HFFc6 (cell line): Measurements from ENCODE around the gene AURKA. TPM values are rescaled to one million over a fixed set of nuclear protein-coding genes. Genes with fewer than 3 reads are reported as not detected.
A peak's percentile ranks its signal among the peaks of the same experiment; 100 is the strongest.
"Not testable (repeated sequence)": the region's sequence is repeated elsewhere in the genome, so short reads cannot be mapped to it uniquely, and the experiment has no call there.

Source experiments
- DNase-seq: peaks from one replicate; pipeline ENCODE4 v3.0.0-alpha.2; 2018
- H3K27ac Mint-ChIP-seq: 2 replicates; pipeline ENCODE4 v1.8.0; 2020; ENCODE audit warnings: mild to moderate bottlenecking, mixed read lengths
- H3K27me3 Mint-ChIP-seq: 2 replicates; pipeline ENCODE4 v1.8.0; 2021; ENCODE audit warnings: mild to moderate bottlenecking, moderate library complexity, mixed read lengths; ENCODE audit not compliant: insufficient read depth
- H3K36me3 Mint-ChIP-seq: 2 replicates; pipeline ENCODE4 v1.8.0; 2021; ENCODE audit warnings: low read depth, mixed read lengths
- H3K4me1 Mint-ChIP-seq: 2 replicates; pipeline ENCODE4 v1.8.0; 2020; ENCODE audit warnings: low read depth, mixed read lengths
- H3K4me3 Mint-ChIP-seq: 2 replicates; pipeline ENCODE4 v1.8.0; 2020; ENCODE audit warnings: mild to moderate bottlenecking, moderate library complexity, mixed read lengths
- H3K9me3 Mint-ChIP-seq: 2 replicates; pipeline ENCODE4 v1.8.0; 2020; ENCODE audit warnings: mild to moderate bottlenecking, mixed read lengths
- CTCF ChIP-seq: fragments of 200-600 bp; sonication (generic); IDR thresholded peaks from 2 replicates; pipeline ENCODE4 v1.5.0; 2021; ENCODE audit warnings: antibody characterized with exemption, mild to moderate bottlenecking
- total RNA-seq, 6 experiments: library from RNA; stranded (reverse); fragmentation: NEBNext Ultra II Directional; extraction: Animal tissue kit (Norgen Biotek cat#: 25700); gene quantifications; 2 replicates in 1 of 6; 3 replicates in 5 of 6; pipeline ENCODE4 v1.2.3, GENCODE V29; 2021

The AURKA gene
- total RNA-seq, 6 experiments from 2014 or later = 37.2 to 82.0 (median 77.1) TPM

- TF ChIP-seq CTCF = no peak
- H3K9me3 Mint-ChIP-seq = no peaks in the 10 kb centered on the region
- no peak for DNase-seq
- peaks cover 43% of the 10 kb centered on the region for H3K36me3 Mint-ChIP-seq
- peaks cover 25% of the 10 kb centered on the region for H3K4me1 Mint-ChIP-seq
- no peak overlapping the region for H3K27ac Mint-ChIP-seq
- no peak overlapping the region for H3K4me3 Mint-ChIP-seq
- no peaks in the 10 kb centered on the region; the same call in 1 of the 2 replicates for H3K27me3 Mint-ChIP-seq
Measured at GRCh38 chr20:56395166-56395565, 3.2 kb upstream of the AURKA start.

- no peak for TF ChIP-seq CTCF
- peaks cover 45% of the 10 kb centered on the region for H3K36me3 Mint-ChIP-seq
- no peak overlapping the region for H3K27ac Mint-ChIP-seq
- H3K27me3 Mint-ChIP-seq = no peaks in the 10 kb centered on the region; the same call in 1 of the 2 replicates
- peaks cover 36% of the 10 kb centered on the region for H3K4me1 Mint-ChIP-seq
- no peak overlapping the region for H3K4me3 Mint-ChIP-seq
- DNase-seq = no peak
- no peaks in the 10 kb centered on the region for H3K9me3 Mint-ChIP-seq
Measured at GRCh38 chr20:56393653-56394052, 1.6 kb upstream of the AURKA start.

DNA sequence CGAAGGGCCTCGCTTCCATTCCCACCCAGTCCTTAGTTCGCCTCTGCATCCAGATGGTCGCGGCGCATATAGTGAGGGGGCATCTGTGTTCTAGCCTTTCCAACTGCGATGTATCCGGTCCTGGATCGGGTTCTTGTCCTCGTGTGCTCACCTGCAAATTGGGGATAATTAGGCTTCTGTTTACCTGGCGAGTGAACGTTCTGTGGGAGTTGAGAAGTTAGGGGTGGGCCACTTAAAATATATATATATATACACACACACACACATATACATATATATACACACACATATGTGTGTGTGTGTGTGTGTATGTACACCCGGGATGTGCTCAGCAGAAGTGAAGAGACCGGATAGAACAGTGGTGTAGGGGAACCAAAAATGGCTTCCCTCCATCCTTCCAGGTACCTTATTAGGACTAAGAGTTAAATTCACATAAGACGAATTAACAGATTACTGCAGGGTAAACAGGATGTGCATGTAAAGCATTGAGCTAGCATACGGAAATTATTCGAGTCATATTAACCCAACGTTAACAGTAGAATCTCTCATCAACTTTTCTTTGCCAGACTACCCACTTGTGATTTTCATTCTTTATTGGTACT is 967 bp upstream of the AURKA start:
- Mint-ChIP-seq H3K4me3 (no peak overlapping the region), H3K4me1 (peaks cover 36% of the 10 kb centered on the region), H3K36me3 (peaks cover 46% of the 10 kb centered on the region), H3K27ac (no peak overlapping the region), H3K27me3 (no peaks in the 10 kb centered on the region; the same call in 1 of the 2 replicates), H3K9me3 (no peaks in the 10 kb centered on the region)
- no peak for DNase-seq
- TF ChIP-seq CTCF = no peak

GRCh38 chr20:56391596-56392131 is 351 bp downstream of the AURKA start:
- peaks cover 39% of the 10 kb centered on the region for H3K36me3 Mint-ChIP-seq
- H3K4me1 Mint-ChIP-seq = peaks cover 38% of the 10 kb centered on the region
- TF ChIP-seq CTCF = no peak
- DNase-seq = no peak
- no peaks in the 10 kb centered on the region for H3K9me3 Mint-ChIP-seq
- H3K27me3 Mint-ChIP-seq = no peaks in the 10 kb centered on the region; the same call in 1 of the 2 replicates
- no peak overlapping the region for H3K27ac Mint-ChIP-seq
- no peak overlapping the region for H3K4me3 Mint-ChIP-seq

GRCh38 chr20:56391037-56391436 is 978 bp downstream of the AURKA start:
- DNase-seq = no peak
- Mint-ChIP-seq H3K27ac (no peak overlapping the region), H3K4me3 (no peak overlapping the region), H3K4me1 (peaks cover 44% of the 10 kb centered on the region), H3K9me3 (no peaks in the 10 kb centered on the region), H3K36me3 (peaks cover 43% of the 10 kb centered on the region), H3K27me3 (no peaks in the 10 kb centered on the region; the same call in 1 of the 2 replicates)
- no peak for TF ChIP-seq CTCF

GRCh38 chr20:56390396-56390795 is 1.6 kb downstream of the AURKA start:
- H3K27me3 Mint-ChIP-seq = not testable (repeated sequence)
- Mint-ChIP-seq H3K36me3 (peaks cover 40% of the 10 kb centered on the region), H3K27ac (0 out of 2 replicates have a peak overlapping the region, but pooled peaks have one; percentile 41)

More at GRCh38 chr20:56390396-56390795, 1.6 kb downstream of the AURKA start:
- not testable (repeated sequence) for H3K9me3 Mint-ChIP-seq, H3K4me3 Mint-ChIP-seq, DNase-seq
- peaks cover 49% of the 10 kb centered on the region for H3K4me1 Mint-ChIP-seq
